ENCODE results near the gene ZDHHC12.
A peak's percentile ranks its signal among the peaks of the same experiment; 100 is the strongest.
"Not testable (repeated sequence)": the region's sequence is repeated elsewhere in the genome, so short reads cannot be mapped to it uniquely, and the experiment has no call there.

The ZDHHC12 gene

GRCh38 chr9:128706671-128707381 is 17.1 kb downstream of the ZDHHC12 start:
- no peak for DNase-seq

DNA sequence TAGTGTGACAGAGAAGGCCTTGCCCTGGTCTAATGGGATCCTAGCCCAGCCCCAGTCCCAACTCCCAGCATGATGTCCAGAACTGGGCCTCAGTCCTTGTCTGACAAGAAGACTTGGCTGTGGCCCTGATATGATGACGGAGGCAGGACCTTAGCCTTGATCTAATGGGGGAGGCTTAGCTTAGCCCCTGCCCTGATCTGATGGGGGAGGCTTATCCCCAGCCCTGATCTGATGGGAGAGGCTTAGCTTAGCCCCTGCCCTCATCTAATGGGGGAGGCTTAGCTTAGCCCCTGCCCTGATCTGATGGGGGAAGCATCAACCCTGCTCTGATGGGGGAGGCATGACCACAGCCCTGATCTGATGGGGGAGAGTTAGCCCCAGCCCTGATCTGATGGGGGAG is 17.9 kb downstream of the ZDHHC12 start:
- DNase-seq: no peak

GRCh38 chr9:128705051-128705965 is 18.6 kb downstream of the ZDHHC12 start:
- no peak for DNase-seq

- no peak for DNase-seq
Observed at GRCh38 chr9:128704356-128704670, 19.6 kb downstream of the ZDHHC12 start.

DNA sequence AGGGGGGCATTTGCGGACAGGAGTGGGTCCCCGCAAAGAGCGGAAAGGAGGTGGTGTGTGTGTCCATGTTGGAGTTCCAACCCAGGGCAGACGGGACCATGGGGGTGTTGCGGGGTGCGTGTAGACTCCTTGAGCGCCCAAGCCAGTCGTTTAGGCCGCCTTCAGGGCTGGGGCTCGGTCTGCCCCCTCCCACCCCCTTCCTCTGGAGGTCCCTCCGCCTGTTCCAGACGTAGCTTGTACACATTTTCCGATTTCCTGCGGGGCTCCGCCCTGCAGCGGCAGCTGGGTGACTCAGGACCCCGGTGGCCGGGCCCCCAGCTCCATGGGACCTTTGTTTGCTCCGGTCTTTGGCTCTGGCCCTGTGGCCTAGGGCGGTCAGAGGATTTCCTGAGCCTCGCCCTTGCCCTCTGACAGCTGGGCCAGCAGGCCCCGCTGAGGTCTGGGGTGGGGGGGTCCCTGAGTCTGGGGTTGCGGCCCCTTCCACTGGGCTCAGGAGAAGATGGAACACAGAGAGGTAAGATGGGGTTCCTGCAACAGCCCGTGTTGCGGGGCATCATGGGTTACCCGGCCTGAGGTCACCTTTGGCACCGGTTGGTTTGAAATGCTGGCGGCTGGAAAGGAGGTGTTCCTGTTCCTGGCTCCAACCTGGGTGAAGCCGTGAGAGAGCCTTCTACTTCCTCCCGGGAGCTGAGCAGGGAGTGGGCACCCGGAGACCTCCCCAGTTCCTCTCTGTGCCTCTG is 20.1 kb downstream of the ZDHHC12 start:
- DNase-seq: no peak

GRCh38 chr9:128702949-128703615 is 20.8 kb downstream of the ZDHHC12 start:
- DNase-seq: peak; percentile 33

DNA sequence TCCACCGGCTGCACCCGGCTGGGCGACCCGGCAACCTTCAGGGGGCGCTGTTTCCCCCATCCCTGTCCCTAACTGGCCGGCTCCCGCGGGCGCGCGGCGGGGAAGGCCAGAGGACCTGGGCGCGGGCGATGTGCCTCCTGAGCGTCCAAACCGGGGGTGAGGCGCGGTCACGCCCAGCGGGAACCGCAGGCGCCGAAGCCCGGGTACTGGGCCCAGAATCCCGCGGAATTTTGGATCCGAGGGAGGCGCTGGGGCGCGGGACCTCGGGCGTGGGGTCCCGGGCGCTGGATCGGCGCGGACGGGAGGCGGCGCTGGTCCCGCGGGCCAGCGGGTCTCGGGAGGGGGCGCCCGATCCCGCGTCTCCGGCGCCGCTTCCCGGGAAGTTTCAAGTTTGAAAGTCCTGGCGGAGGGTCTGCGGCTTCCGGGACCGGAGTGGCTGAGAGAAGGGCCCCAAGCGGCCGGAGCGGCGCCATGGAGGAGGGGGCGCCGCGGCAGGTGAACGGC is 21.4 kb downstream of the ZDHHC12 start, which contains the start of gene PKN3:
Gene PKN3 (plus strand): TSS at position 59 of the 504 bp plus-strand sequence. CDS start 413 bp downstream, at position 472.
- peak; percentile 90 for DNase-seq

DNA sequence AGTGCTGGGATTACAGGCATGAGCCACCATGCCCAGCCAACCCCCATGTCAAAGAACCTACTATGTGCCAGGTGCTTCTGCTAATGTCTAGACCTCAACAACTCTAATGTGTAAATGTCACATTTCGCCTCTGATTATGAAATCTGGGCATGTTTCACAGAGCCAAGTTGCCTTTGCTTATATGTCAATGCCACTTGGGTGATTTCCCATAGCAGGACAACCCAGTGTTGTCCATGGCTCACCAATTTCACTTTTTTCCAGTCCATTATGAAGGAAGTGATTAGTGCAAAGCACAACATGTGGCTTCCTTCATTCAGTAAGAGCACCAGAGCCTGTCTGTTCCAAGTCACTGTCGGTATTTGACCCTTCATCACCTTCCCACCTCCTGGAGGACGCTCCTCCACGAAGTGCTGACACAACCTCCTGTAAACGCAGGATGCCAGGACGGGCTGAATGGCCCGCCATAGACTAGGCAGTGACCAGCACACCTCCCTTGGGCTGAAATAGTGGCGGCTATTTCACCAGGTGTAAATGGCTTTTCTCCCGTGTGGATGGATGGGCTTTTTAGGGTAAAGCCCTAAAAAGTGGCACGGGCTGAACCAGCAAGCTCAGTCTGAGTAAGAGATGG is 22.6 kb downstream of the ZDHHC12 start:
- no peak for DNase-seq

DNA sequence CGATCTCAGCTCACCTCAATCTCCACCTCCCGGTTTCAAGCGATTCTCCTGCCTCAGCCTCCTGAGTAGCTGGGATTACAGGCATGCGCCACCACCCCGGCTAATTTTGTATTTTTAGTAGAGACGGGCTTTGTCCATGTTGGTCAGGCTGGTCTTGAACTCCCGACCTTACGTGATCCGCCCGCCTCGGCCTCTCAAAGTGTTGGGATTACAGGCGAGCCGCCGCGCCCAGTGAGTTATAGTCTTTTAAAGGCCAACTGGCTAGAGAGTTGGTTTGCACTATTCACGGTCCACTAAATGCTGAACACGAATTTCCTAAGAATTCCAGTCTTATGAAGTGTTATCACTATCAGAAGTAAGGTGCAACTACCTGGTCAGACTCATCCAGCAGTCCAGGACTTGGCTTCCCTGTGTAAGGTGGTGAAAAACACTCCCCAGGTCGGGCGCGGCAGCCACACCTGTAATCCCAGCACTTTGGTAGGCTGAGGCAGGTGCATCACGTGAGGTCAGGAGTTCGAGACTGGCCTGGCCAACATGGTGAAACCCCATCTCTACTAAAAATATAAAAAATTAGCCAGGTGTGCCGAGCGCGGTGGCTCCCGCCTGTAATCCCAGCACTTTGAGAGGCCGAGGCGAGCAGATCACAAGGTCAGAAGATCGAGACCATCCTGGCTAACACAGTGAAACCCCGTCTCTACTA is 24.7 kb downstream of the ZDHHC12 start:
- DNase-seq: not testable (repeated sequence)

- DNase-seq: no peak
Observed at GRCh38 chr9:128696923-128697707, 26.8 kb downstream of the ZDHHC12 start.

DNA sequence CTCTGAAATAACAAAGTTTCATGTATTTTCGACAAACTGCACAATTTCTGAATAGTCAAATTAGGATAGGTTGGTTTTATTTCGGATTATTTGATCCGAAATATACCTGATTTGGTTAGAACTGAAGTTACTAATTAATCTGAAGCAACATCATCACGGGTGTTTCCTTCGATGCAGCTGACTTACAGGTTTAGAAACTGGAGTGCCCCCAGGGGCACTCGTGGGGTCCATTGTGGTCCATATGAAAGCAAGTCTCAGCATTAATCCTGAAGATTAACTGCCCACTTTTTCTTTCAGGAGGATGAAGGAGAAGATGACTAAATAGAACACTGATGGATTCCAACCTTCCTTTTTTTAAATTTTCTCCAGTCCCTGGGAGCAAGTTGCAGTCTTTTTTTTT is 29.6 kb downstream of the ZDHHC12 start:
- DNase-seq: no peak

DNA sequence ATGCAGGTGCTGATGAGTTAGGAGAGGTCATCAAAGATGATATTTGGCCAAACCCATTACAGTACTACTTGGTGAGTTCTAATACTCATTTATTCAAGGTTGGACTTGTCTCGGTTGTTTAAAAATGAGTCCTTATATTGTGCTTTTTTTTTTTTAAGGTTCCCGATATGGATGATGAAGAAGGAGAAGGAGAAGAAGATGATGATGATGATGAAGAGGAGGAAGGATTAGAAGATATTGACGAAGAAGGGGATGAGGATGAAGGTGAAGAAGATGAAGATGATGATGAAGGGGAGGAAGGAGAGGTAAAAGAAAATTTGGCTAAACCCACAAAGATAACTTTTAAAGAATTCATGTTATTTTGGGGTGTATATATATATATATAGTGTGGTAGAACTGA is 30.2 kb downstream of the ZDHHC12 start:
- DNase-seq: not testable (repeated sequence)

DNA sequence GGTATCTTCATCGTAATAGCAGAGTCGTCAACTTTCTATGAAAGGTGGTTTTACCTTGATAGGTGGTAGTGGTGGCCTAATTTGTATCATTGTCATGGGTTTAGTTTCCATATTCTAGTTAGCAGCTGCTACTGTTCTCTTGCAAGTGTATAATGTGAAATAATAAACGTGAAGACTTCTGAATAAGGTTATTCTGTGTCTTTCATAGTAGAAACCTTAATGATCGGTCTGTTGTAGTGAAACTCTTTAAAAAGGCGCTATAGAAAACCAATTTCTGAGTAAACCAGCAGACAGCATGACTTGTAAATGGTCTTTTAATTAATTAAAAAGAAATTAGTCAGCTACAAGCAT is 33.3 kb downstream of the ZDHHC12 start:
- DNase-seq: no peak

DNA sequence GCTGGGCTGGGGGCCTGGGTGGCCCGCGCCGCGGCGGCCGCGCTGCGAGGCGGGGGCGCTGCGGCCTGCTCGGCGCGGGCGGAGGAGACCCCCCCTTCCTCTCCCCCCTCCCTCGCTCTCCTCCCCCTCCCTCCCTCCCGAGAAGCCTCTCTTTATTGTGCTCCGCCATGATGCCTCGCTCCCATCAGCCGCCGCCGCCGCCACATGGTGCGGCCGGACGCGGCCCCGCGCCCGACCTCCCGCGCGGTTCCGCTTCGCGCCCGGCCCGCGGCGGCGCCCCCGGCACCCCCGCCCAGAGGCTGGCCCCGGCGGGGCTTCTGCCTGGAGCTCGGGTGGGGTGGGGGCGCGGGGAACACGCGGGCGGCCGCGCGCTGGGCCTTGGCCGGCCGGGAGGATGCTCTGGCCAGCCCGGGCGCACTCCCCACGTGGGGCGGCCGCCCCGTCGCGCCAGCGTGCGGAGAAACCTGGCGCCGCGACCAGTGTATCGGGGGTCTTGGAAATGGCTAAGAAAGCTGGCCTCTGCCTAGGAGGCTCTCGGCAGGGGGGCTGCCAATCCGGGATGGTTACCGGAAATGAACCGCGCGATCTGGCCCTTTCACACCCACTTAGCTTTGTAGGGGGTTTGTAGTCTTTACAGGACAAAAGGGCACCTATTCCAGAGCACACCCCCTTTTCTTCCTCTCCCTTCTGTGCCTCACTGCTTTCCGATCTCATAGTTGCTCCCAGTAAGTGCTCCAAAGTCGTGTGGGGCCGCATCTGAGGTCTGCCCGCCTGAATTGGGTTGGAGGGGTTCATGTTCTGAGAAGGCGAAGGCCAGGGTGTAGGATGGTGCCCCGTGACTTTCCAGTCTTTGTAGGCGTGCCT is 33.9 kb downstream of the ZDHHC12 start:
- DNase-seq: peak; percentile 58

DNA sequence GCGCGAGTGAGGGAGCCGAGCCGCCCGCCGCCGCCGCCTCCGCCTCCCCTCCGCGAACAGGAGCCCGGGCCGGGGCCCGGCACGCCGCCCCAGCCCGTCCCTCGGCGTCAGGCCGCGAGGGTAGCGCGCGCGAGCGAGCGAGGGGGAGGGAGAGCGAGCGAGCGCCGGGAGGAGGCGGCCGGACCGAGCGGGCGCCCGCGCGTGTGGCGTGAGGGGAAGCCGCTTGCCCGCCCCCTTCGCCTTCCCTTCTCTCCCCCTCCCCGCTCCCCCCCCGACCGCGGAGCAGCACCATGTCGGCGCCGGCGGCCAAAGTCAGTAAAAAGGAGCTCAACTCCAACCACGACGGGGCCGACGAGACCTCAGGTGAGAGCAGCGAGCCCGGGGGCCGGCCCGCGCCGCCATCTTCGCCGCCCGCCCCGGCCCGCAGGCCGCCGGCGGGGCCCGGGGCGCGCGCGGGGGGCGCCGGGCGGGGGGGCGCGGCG is 34.6 kb downstream of the ZDHHC12 start:
- DNase-seq: peak; percentile 64

DNA sequence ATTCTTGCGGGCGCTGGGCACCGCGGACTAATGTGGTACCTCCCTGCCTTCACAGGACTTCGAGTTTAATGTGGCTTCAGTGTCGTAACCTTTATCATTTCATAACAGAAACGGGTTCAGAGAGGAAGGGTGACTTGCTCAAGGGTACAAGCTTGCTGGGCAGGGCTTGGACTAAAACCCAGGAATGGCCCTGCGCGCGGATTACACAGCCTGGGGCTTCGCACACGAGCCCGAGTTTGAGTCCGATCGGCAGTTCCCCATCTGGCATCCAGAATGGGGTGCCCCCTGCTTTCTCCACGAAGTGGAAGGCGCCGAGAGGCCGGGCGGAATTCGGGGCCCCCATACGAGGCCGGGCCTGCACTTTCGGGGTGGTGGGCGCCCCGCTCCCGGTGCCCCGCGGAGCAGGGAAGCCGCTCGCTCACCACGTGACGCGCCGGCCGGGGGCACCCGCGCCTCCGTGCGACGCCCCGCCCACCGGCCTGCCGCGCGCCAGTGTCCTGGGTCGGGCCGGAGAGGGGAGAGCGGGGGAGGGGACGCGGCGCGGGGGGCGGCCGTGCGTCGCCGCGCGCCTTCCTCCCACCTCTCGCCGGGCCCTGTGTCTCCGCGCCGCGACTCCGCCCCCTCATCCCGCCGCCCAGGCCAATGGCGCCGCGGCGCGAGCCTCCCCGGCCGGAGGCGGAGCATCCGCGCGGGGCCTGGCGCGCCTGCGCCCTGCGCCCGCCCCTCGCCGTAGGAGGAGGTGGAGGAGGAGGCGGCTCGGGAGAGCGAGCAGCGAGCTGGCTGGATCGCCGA is 35.2 kb downstream of the ZDHHC12 start, which contains the start of gene SET:
Gene SET (plus strand): TSS at position 722 of the 792 bp plus-strand sequence. CDS start 361 bp downstream, outside the sequence.
- peak; percentile 94 for DNase-seq

- DNase-seq: no peak
Observed at GRCh38 chr9:128687453-128687852, 36.5 kb downstream of the ZDHHC12 start.
